Progenitor cell of endocrine pancreas (in vitro differentiated cells): ENCODE measurements around the gene FASN. TPM values are rescaled to one million over a fixed set of nuclear protein-coding genes. Genes with fewer than 3 reads are reported as not detected.

Experiments
- DNase-seq: peaks from one replicate; pipeline ENCODE4 v3.0.0; 2021; ENCODE audit warnings: low spot score; ENCODE audit not compliant: unreplicated experiment
- H3K27ac Mint-ChIP-seq: 2 replicates; pipeline ENCODE4 v1.8.0; 2021; ENCODE audit warnings: mild to moderate bottlenecking, moderate library complexity, mixed read lengths
- H3K27me3 Mint-ChIP-seq: 2 replicates; pipeline ENCODE4 v1.8.0; 2021; ENCODE audit warnings: mixed read lengths
- H3K36me3 Mint-ChIP-seq: 2 replicates; pipeline ENCODE4 v1.8.0; 2022; ENCODE audit warnings: mixed read lengths; ENCODE audit not compliant: insufficient read depth
- H3K4me1 Mint-ChIP-seq: 2 replicates; pipeline ENCODE4 v1.8.0; 2021; ENCODE audit warnings: low read depth, mixed read lengths
- H3K4me3 Mint-ChIP-seq: 2 replicates; pipeline ENCODE4 v1.8.0; 2021; ENCODE audit warnings: low read depth, mild to moderate bottlenecking, moderate library complexity, mixed read lengths
- H3K9me3 Mint-ChIP-seq: 2 replicates; pipeline ENCODE4 v1.8.0; 2021; ENCODE audit warnings: low read depth, mixed read lengths
- CTCF ChIP-seq: fragments of 200-600 bp; sonication (generic); IDR thresholded peaks from one replicate; pipeline ENCODE4 v1.5.0; 2021; ENCODE audit warnings: antibody characterized with exemption, mild to moderate bottlenecking; ENCODE audit not compliant: unreplicated experiment
- total RNA-seq: library from RNA; stranded (reverse); gene quantifications from 2 replicates; pipeline ENCODE4 v1.2.1, GENCODE V29; 2021

The FASN gene
- total RNA-seq, 1 donor from 2014 or later: 308 TPM

- peak; percentile 87 for TF ChIP-seq CTCF
- Mint-ChIP-seq H3K9me3 (no peaks in the 10 kb centered on the region), H3K27me3 (peaks cover 21% of the 10 kb centered on the region), H3K27ac (peak within 1 kb of the TSS; percentile 92), H3K4me3 (peak within 1 kb of the TSS; percentile 75), H3K36me3 (peaks cover 7% of the 10 kb centered on the region), H3K4me1 (peaks cover 4% of the 10 kb centered on the region)
- peak; percentile 93 for DNase-seq
These were observed 60.7 kb downstream of the FASN start, which contains the start of gene DCXR for GRCh38 chr17:82037092-82037888. Gene DCXR, minus strand, starts transcription at chr17:82037697. Its CDS starts 15 bp downstream, at chr17:82037682.

- peaks cover 4% of the 10 kb centered on the region for H3K4me1 Mint-ChIP-seq
- H3K27me3 Mint-ChIP-seq: peaks cover 21% of the 10 kb centered on the region
- no peak for TF ChIP-seq CTCF
- H3K9me3 Mint-ChIP-seq: no peaks in the 10 kb centered on the region
- no peak overlapping the region for H3K27ac Mint-ChIP-seq
- DNase-seq: no peak
- H3K36me3 Mint-ChIP-seq: peaks cover 7% of the 10 kb centered on the region
- H3K4me3 Mint-ChIP-seq: peak overlapping the region; percentile 75
These were observed 61.4 kb downstream of the FASN start for GRCh38 chr17:82036634-82037091.

- H3K4me3 Mint-ChIP-seq: peak overlapping the region; percentile 75
- no peak for TF ChIP-seq CTCF
- no peaks in the 10 kb centered on the region for H3K9me3 Mint-ChIP-seq
- peaks cover 17% of the 10 kb centered on the region for H3K27me3 Mint-ChIP-seq
- H3K36me3 Mint-ChIP-seq: peaks cover 7% of the 10 kb centered on the region
- no peak overlapping the region for H3K27ac Mint-ChIP-seq
- DNase-seq: no peak
- peaks cover 4% of the 10 kb centered on the region for H3K4me1 Mint-ChIP-seq
These were observed 61.9 kb downstream of the FASN start for GRCh38 chr17:82035956-82036633.

GRCh38 chr17:82035488-82035887 lies 62.5 kb downstream of the FASN start:
- no peak for DNase-seq
- Mint-ChIP-seq H3K4me3 (peak overlapping the region; percentile 53), H3K27me3 (peaks cover 17% of the 10 kb centered on the region), H3K27ac (no peak overlapping the region), H3K4me1 (peaks cover 4% of the 10 kb centered on the region), H3K9me3 (no peaks in the 10 kb centered on the region), H3K36me3 (peaks cover 7% of the 10 kb centered on the region)
- TF ChIP-seq CTCF: no peak

GRCh38 chr17:82034371-82035011 lies 63.5 kb downstream of the FASN start:
- DNase-seq: no peak
- Mint-ChIP-seq H3K4me1 (peaks cover 4% of the 10 kb centered on the region), H3K27ac (no peak overlapping the region), H3K4me3 (no peak overlapping the region), H3K9me3 (no peaks in the 10 kb centered on the region), H3K36me3 (peaks cover 7% of the 10 kb centered on the region), H3K27me3 (peaks cover 14% of the 10 kb centered on the region)
- TF ChIP-seq CTCF: no peak
